GM19395 (cell line): Measurements from ENCODE around the gene KLK1.

Experiments used
- ATAC-seq: cut with Tn5 transposase; IDR thresholded peaks from one replicate; pipeline ENCODE4 v1.9.1; 2021; ENCODE audit warnings: mild to moderate bottlenecking, moderate library complexity; ENCODE audit not compliant: unreplicated experiment

The KLK1 gene

DNA sequence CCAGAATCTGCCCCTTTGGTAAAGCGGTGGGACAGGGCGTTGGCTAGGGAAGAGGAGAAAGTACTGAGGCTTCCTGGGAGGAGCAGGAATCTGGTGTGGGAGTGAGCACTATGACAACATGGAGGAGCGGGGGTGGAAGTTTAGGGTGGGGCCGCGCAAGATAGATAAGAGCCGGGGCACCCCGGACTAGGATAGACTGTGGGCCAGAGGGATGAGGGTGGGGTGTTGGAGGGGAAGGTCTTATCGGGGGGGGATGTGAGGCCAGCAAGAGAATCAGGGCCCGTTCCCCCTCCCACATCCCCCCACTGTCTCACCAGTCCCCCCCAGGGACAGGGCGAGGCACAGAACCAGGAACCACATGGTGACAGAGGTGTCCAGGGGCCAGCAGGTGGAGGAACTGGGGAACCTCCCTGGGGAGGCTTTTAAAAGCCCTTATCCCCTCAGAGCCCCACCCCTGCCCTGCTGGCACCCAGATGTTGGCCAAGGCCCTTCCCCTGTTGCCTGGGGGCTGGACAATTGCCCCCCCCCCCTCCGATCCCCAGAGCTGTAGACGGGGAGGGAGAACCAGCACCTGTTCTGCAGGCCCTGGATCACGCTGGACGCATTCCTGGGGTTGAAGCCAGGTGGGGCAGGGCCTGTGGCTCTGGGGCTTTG is at the start of gene KLK1:
Gene KLK1 (minus strand): TSS at position 399 of the 654 bp plus-strand sequence. CDS start 39 bp downstream, at position 360.
- ATAC-seq = no peak

DNA sequence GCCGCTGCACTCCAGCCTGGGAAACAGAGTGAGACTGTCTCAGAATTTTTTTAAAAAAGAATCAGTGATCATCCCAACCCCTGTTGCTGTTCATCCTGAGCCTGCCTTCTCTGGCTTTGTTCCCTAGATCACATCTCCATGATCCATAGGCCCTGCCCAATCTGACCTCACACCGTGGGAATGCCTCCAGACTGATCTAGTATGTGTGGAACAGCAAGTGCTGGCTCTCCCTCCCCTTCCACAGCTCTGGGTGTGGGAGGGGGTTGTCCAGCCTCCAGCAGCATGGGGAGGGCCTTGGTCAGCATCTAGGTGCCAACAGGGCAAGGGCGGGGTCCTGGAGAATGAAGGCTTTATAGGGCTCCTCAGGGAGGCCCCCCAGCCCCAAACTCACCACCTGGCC is 49.5 kb upstream of the KLK1 start, which contains the start of gene KLK2:
Gene KLK2 (plus strand): TSS at position 384 of the 400 bp plus-strand sequence. CDS start 35 bp downstream, outside the sequence.
- no peak for ATAC-seq

DNA sequence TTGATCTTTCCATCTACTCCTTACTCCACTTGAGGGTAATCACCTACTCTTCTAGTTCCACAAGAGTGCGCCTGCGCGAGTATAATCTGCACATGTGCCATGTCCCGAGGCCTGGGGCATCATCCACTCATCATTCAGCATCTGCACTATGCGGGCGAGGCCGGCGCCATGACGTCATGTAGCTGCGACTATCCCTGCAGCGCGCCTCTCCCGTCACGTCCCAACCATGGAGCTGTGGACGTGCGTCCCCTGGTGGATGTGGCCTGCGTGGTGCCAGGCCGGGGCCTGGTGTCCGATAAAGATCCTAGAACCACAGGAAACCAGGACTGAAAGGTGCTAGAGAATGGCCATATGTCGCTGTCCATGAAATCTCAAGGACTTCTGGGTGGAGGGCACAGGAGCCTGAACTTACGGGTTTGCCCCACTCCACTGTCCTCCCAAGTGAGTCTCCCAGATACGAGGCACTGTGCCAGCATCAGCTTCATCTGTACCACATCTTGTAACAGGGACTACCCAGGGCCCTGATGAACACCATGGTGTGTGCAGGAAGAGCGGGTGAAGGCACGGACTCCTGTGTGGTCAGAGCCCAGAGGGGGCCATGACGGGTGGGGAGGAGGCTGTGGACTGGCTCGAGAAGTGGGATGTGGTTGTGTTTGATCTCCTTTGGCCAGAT is 47.0 kb upstream of the KLK1 start:
- no peak for ATAC-seq

DNA sequence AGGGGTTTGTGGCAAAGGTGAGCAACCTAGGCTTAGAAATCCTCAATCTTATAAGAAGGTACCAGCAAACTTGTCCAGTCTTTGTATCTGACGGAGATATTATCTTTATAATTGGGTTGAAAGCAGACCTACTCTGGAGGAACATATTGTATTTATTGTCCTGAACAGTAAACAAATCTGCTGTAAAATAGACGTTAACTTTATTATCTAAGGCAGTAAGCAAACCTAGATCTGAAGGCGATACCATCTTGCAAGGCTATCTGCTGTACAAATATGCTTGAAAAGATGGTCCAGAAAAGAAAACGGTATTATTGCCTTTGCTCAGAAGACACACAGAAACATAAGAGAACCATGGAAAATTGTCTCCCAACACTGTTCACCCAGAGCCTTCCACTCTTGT is 45.9 kb upstream of the KLK1 start:
- no peak for ATAC-seq

DNA sequence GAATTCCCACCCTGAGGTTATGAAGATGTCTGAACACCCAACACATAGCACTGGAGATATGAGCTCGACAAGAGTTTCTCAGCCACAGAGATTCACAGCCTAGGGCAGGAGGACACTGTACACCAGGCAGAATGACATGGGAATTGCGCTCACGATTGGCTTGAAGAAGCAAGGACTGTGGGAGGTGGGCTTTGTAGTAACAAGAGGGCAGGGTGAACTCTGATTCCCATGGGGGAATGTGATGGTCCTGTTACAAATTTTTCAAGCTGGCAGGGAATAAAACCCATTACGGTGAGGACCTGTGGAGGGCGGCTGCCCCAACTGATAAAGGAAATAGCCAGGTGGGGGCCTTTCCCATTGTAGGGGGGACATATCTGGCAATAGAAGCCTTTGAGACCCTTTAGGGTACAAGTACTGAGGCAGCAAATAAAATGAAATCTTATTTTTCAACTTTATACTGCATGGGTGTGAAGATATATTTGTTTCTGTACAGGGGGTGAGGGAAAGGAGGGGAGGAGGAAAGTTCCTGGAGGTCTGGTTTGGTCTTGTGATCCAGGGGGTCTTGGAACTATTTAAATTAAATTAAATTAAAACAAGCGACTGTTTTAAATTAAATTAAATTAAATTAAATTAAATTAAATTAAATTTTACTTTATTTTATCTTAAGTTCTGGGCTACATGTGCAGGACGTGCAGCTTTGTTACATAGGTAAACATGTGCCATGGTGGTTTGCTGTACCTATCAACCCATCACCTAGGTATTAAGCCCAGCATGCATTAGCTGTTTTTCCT is 38.1 kb upstream of the KLK1 start:
- ATAC-seq = no peak

DNA sequence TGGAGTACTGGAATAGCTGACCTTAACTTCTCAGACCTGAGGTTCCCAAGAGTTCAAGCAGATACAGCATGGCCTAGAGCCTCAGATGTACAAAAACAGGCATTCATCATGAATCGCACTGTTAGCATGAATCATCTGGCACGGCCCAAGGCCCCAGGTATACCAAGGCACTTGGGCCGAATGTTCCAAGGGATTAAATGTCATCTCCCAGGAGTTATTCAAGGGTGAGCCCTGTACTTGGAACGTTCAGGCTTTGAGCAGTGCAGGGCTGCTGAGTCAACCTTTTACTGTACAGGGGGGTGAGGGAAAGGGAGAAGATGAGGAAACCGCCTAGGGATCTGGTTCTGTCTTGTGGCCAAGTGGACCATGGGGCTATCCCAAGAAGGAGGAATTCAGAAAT is 37.4 kb upstream of the KLK1 start:
- no peak for ATAC-seq

DNA sequence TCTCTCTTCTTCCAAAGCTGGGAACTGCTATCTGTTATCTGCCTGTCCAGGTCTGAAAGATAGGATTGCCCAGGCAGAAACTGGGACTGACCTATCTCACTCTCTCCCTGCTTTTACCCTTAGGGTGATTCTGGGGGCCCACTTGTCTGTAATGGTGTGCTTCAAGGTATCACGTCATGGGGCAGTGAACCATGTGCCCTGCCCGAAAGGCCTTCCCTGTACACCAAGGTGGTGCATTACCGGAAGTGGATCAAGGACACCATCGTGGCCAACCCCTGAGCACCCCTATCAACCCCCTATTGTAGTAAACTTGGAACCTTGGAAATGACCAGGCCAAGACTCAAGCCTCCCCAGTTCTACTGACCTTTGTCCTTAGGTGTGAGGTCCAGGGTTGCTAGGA is 36.3 kb upstream of the KLK1 start:
- ATAC-seq = no peak

DNA sequence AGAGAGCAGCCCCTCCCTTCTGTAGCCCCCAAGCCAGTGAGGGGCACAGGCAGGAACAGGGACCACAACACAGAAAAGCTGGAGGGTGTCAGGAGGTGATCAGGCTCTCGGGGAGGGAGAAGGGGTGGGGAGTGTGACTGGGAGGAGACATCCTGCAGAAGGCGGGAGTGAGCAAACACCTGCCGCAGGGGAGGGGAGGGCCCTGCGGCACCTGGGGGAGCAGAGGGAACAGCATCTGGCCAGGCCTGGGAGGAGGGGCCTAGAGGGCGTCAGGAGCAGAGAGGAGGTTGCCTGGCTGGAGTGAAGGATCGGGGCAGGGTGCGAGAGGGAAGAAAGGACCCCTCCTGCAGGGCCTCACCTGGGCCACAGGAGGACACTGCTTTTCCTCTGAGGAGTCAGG is 35.3 kb upstream of the KLK1 start:
- no peak for ATAC-seq

DNA sequence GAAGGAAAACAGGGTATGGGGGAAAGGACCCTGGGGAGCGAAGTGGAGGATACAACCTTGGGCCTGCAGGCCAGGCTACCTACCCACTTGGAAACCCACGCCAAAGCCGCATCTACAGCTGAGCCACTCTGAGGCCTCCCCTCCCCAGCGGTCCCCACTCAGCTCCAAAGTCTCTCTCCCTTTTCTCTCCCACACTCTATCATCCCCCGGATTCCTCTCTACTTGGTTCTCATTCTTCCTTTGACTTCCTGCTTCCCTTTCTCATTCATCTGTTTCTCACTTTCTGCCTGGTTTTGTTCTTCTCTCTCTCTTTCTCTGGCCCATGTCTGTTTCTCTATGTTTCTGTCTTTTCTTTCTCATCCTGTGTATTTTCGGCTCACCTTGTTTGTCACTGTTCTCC is 33.8 kb upstream of the KLK1 start:
- no peak for ATAC-seq

DNA sequence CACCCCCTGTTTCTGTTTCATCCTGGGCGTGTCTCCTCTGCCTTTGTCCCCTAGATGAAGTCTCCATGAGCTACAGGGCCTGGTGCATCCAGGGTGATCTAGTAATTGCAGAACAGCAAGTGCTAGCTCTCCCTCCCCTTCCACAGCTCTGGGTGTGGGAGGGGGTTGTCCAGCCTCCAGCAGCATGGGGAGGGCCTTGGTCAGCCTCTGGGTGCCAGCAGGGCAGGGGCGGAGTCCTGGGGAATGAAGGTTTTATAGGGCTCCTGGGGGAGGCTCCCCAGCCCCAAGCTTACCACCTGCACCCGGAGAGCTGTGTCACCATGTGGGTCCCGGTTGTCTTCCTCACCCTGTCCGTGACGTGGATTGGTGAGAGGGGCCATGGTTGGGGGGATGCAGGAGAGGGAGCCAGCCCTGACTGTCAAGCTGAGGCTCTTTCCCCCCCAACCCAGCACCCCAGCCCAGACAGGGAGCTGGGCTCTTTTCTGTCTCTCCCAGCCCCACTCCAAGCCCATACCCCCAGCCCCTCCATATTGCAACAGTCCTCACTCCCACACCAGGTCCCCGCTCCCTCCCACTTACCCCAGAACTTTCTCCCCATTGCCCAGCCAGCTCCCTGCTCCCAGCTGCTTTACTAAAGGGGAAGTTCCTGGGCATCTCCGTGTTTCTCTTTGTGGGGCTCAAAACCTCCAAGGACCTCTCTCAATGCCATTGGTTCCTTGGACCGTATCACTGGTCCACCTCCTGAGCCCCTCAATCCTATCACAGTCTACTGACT is 31.2 kb upstream of the KLK1 start, which contains the start of gene KLK3:
Gene KLK3 (plus strand): TSS at position 280 of the 775 bp plus-strand sequence. CDS start 41 bp downstream, at position 321.
- ATAC-seq = no peak

DNA sequence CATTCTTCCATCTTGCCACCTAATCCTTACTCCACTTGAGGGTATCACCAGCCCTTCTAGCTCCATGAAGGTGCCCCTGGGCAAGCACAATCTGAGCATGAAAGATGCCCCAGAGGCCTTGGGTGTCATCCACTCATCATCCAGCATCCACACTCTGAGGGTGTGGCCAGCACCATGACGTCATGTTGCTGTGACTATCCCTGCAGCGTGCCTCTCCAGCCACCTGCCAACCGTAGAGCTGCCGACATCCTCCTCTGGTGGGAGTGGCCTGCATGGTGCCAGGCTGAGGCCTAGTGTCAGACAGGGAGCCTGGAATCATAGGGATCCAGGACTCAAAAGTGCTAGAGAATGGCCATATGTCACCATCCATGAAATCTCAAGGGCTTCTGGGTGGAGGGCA is 28.0 kb upstream of the KLK1 start:
- ATAC-seq = no peak

DNA sequence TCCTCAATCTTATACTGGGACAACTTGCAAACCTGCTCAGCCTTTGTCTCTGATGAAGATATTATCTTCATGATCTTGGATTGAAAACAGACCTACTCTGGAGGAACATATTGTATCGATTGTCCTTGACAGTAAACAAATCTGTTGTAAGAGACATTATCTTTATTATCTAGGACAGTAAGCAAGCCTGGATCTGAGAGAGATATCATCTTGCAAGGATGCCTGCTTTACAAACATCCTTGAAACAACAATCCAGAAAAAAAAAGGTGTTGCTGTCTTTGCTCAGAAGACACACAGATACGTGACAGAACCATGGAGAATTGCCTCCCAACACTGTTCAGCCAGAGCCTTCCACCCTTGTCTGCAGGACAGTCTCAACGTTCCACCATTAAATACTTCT is 27.2 kb upstream of the KLK1 start:
- ATAC-seq = no peak

DNA sequence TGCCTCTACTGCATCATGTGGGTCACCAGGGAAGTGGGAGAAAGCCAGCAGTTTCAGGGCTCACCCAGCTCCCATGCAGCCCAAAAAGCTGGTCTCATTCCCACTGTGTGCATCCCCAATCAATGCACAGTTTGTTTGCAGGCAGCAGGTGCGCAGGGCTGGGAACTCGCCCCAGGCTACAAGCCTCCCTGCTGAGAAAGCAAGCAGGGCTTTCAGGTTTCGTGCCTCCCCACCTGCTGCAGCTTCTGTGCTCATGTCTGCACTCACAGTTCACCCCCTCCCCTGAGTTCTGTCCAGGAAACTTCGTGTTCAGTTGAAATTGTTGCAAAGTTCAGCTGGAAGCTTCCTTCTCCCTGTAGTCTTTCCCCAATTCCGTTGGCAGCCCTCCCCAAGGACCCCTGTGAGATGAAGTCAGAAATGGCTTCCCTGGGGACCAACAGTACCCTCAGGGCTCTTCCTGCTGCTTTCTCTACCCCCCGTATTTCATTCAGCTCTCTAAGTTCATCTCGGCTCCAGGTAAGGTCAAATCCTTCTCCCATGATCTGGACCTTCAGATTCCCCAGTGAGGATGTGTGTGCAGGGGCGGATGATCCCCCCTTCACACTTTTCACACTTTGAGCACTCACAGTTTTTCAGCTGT is 20.8 kb upstream of the KLK1 start:
- ATAC-seq = no peak

DNA sequence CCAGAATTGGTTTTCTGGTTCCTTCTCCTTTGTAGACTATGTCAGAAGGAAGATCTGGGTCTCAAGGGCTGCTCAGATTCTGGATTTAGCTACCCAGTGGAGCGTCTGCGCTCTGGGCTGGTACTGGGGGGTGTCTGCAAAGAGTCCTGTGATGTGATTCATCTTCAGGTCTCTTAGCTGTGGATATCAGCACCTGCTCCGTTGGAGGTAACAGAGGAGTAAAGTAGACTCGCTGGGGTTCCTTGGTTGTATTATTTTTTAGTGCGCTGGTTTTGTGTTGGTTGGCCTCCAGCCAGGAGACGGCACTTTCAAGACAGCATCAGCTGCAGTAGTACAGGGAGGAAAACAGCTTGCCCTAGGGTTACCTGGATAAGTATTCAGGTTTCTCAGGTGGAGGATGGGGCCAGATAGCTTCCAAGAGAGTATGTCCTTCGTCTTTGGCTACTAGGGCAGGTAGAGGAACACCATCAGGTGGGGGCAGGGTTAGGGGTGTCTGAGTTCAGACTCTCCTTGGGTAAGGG is 20.2 kb upstream of the KLK1 start:
- ATAC-seq = no peak

DNA sequence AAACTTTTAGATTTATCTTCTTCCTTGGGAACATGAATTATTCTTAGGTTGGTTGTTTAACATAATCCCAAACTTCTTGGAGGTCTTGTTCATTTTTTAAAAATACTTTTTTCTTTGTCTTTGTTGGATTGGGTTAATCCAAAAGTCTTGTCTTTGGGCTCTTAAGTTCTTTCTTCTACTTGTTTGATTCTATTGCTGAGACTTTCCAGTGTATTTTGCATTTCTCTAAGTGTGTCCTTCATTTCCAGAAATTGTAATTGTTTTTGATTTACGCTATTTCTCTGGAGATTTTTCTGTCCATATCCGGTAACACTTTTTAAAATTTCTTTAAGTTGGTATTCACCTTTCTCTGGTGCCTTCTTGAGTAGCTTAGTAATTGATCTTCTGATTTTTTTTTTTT is 19.6 kb upstream of the KLK1 start:
- no peak for ATAC-seq

DNA sequence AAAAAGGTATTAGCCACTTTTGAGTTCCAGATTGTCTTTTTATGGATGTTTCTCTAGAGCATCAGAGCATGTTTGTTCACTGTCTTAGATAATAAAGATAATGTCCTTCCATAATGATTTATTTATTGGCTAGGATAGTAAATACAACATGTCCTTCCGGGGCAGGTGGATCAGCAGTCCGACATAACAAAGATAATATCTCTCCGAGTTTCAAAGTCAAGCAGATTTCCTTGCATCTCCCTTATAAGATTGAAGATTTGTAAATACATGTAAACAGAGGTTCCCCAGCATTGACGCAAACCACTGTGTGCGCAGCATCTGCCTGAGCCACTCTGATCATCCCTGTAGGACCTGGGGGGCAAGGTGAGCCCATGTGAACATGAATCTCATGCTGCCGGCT is 18.5 kb upstream of the KLK1 start:
- ATAC-seq = no peak

DNA sequence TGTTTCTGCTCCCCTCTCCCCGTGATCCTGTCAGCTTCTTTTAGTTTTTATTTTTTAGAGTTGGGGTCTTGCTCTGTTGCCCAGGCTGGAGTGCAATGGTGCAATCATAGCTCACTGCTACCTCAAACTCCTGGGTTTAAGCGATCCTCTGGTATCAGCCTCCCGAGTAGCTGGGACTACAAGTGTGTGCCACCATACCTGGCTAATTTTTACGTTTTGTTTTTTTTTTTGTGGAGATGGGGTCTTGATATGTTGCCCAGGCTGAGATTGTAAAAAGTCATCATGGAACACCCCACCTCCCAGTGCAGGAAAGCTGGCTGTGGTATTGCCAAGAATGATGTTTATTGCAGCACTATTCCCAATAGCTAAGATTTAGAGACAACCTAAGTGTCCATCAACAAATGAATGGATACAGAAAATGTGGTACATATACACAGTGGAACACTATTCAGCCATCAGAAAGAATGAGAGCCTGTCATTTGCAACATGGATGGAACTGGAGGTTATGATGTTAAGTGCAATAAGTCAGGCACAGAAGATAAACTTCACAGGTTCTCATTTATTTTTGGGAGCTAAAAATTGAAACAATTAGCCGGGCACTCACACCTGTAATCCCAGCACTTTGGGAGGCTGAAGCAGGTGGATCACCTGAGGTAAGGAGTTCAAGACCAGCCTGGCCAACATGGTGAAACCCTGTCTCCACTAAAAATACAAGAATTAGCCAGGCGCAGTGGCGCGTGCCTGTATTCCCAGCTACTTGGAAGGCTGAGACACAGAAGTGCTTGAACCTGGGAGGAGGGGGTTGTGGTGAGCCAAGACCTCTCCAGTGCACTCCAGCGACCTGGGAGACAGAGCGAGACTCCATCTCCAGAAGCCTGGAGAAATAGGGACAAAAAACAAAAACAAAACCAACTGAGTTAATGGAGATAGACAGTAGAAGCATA is 16.4 kb upstream of the KLK1 start:
- ATAC-seq = no peak

DNA sequence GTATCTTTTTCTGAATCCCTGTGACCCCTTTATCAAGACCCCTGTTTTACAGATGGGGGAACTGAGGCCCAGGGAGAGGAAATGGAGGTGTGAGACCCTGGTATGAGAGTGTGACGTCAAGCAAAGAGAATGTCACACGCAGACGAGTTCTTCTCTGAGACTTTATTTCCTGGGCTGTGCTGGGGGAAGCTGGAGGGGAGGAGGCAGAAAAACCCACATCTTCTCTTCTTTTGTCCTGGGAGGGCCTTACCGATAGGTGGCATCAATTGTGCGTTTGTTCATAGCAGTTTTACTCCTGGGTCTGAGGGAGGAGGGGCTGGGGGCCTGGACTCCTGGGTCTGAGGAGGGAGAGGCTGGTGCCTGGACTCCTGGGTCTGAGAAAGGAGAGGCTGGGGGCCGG is 14.7 kb upstream of the KLK1 start:
- ATAC-seq = no peak

DNA sequence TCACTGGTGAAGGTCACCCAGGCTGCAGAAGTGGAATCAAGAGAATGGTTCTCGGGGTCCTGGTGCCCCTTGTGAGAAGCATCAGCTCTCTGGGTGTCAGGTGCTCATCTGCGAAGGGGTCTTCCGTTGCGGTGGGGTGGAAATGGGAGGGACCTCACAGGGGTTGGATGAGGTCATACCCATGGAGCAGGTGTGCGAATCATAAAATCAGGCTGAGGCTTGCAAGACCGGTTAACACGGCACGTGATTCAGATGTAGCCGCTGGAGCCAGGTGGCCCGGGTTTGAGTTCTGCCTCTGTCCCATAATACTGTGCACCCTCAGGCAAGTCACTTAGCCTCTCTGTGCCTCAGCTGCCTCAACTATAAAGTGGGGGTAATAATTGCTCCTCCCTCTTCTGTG is 13.7 kb upstream of the KLK1 start:
- ATAC-seq = no peak
